ACHN (cell line): ENCODE data around the gene SCYGR1.
"Not testable (repeated sequence)": the region's sequence is repeated elsewhere in the genome, so short reads cannot be mapped to it uniquely, and the experiment has no call there.

ENCODE experiments used
- DNase-seq: peaks from one replicate; pipeline ENCODE4 v3.0.0-alpha.2; 2015
- in situ Hi-C: cut with HindIII; loops from 2 replicates; pipeline ENCODE4 v1.10.0; 2017; ENCODE audit warnings: low sequenced_read_pairs, low pct_ligation_motif_present, low pct_unique_long_range_greater_than_20kb

SCYGR1 gene

GRCh38 chr2:227406177-227407031 lies 18.7 kb upstream of the SCYGR1 start:
- peak; percentile 100 for DNase-seq
- in situ Hi-C loops: no loop called here

- no peak for DNase-seq
- in situ Hi-C loops: no loop called here
Measured at GRCh38 chr2:227404585-227405271, 17.0 kb upstream of the SCYGR1 start.

- no peak for DNase-seq
- in situ Hi-C loops: no loop called here
Measured at GRCh38 chr2:227402959-227403358, 15.2 kb upstream of the SCYGR1 start.

GRCh38 chr2:227402321-227402720 lies 14.6 kb upstream of the SCYGR1 start:
- in situ Hi-C loops: no loop called here

GRCh38 chr2:227401550-227401949 lies 13.8 kb upstream of the SCYGR1 start:
- in situ Hi-C loops: no loop called here
- DNase-seq: no peak

More at GRCh38 chr2:227402321-227402720, 14.6 kb upstream of the SCYGR1 start:
- no peak for DNase-seq

GRCh38 chr2:227398684-227399670 lies 11.2 kb upstream of the SCYGR1 start:
- in situ Hi-C loops: no loop called here
- no peak for DNase-seq

GRCh38 chr2:227397562-227397961 lies 9.8 kb upstream of the SCYGR1 start:
- in situ Hi-C loops: no loop called here
- DNase-seq: no peak

- in situ Hi-C loops: no loop called here
- DNase-seq: no peak
Measured at GRCh38 chr2:227395556-227395955, 7.8 kb upstream of the SCYGR1 start.

- in situ Hi-C loops: no loop called here
- no peak for DNase-seq
Measured at GRCh38 chr2:227394401-227394800, 6.7 kb upstream of the SCYGR1 start.

GRCh38 chr2:227390468-227391256 lies 2.9 kb upstream of the SCYGR1 start:
- in situ Hi-C loops: no loop called here
- no peak for DNase-seq

GRCh38 chr2:227389661-227390060 lies 1.9 kb upstream of the SCYGR1 start:
- in situ Hi-C loops: no loop called here
- DNase-seq: no peak

GRCh38 chr2:227389231-227389630 lies 1.5 kb upstream of the SCYGR1 start:
- DNase-seq: no peak
- in situ Hi-C loops: no loop called here

GRCh38 chr2:227388537-227389011 lies 825 bp upstream of the SCYGR1 start:
- DNase-seq: no peak
- in situ Hi-C loops: no loop called here

- in situ Hi-C loops: no loop called here
- no peak for DNase-seq
Measured at GRCh38 chr2:227386630-227387029, 1.1 kb downstream of the SCYGR1 start.

GRCh38 chr2:227383686-227384085 lies 4.1 kb downstream of the SCYGR1 start:
- in situ Hi-C loops: no loop called here

GRCh38 chr2:227382241-227382835 lies 5.4 kb downstream of the SCYGR1 start:
- DNase-seq, in situ Hi-C loops: not testable (repeated sequence)

More at GRCh38 chr2:227383686-227384085, 4.1 kb downstream of the SCYGR1 start:
- no peak for DNase-seq

- in situ Hi-C loops: no loop called here
- no peak for DNase-seq
Measured at GRCh38 chr2:227379095-227379494, 8.7 kb downstream of the SCYGR1 start, which contains the start of gene TM4SF20. Gene TM4SF20 (minus strand): TSS chr2:227379306. CDS start chr2:227379268, 38 bp downstream.
